ENCODE data around the gene KDELR3.

DNA sequence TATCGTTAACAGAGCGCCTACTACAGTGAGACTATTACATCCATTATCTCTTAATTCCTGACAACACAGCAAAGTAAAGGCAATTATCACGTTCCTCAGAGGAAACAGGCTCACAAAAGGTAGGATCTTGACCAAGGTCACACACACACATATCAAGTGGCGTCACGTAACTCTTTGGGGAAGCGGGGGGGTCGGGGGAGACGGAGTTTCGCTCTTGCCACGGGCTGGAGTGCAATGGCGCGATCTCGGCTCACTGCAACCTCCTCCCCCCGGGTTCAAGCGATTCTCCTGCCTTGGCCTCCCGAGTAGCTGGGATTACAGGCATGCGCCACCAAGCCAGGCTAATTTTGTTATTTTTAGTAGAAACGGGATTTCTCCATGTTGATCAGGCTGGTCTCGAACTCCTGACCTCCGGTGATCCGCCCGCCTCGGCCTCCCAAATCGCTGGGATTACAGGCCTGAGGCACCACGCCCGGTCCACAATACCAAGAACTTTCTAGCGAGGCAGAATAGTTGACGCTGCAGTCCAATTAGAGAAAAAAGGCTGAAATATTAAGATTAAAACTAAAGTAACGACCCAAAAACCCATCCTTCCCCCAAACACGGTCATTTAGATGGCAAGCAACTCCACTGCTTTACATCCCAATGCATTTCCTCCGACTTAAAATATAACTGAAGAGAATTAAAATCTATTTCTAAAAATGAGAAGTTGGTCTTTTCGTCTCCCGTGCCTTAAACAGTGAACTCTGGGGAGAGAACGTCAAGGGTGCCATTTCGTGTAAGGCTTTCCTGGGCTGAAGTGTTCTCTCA lies 37.0 kb downstream of the KDELR3 start:
- TF ChIP-seq SIN3A (IDR thresholded peaks at IDR 0.05; ENCODE audit: borderline replicate concordance, insufficient read depth, low read length) (no peak), TAF1 (IDR thresholded peaks at IDR 0.05; ENCODE audit: borderline replicate concordance, insufficient read depth, low read length) (no peak), POLR2AphosphoS5 (IDR thresholded peaks at IDR 0.05; ENCODE audit: low read depth, low read length) (no peak)
